HG02981 (cell line): ENCODE data around the gene ZSCAN5B.

Experiments
- ATAC-seq: cut with Tn5 transposase; IDR thresholded peaks from one replicate; pipeline ENCODE4 v1.9.1; 2021; ENCODE audit warnings: mild to moderate bottlenecking, moderate library complexity; ENCODE audit not compliant: unreplicated experiment

The ZSCAN5B gene

GRCh38 chr19:56147307-56147706 is 50.3 kb downstream of the ZSCAN5B start:
- ATAC-seq: no peak

- ATAC-seq: no peak
These were observed 50.7 kb downstream of the ZSCAN5B start for GRCh38 chr19:56146904-56147303.

- no peak for ATAC-seq
These were observed 51.9 kb downstream of the ZSCAN5B start for GRCh38 chr19:56145698-56146097.

- ATAC-seq: no peak
These were observed 52.8 kb downstream of the ZSCAN5B start for GRCh38 chr19:56144831-56145230.

GRCh38 chr19:56144376-56144775 is 53.2 kb downstream of the ZSCAN5B start:
- ATAC-seq: no peak

- ATAC-seq: no peak
These were observed 54.6 kb downstream of the ZSCAN5B start for GRCh38 chr19:56142897-56143434.

- ATAC-seq: no peak
These were observed 55.3 kb downstream of the ZSCAN5B start for GRCh38 chr19:56142087-56142787.

- ATAC-seq: no peak
These were observed 56.1 kb downstream of the ZSCAN5B start for GRCh38 chr19:56141417-56141993.

- peak; percentile 92 for ATAC-seq
These were observed 56.8 kb downstream of the ZSCAN5B start, which contains the start of gene ZNF444 for GRCh38 chr19:56140583-56141416. ZNF444 (plus strand) TSS chr19:56141287; CDS start chr19:56146912, 5,625 bp downstream.

GRCh38 chr19:56139847-56140582 is 57.6 kb downstream of the ZSCAN5B start:
- ATAC-seq: no peak
